GM19023 (cell line): ENCODE data around the gene ELOA.
"Not testable (repeated sequence)": the region's sequence is repeated elsewhere in the genome, so short reads cannot be mapped to it uniquely, and the experiment has no call there.

ENCODE experiments used
- ATAC-seq: cut with Tn5 transposase; IDR thresholded peaks from one replicate; pipeline ENCODE4 v1.9.1; 2021; ENCODE audit warnings: mild to moderate bottlenecking, moderate library complexity; ENCODE audit not compliant: unreplicated experiment

The ELOA gene

DNA sequence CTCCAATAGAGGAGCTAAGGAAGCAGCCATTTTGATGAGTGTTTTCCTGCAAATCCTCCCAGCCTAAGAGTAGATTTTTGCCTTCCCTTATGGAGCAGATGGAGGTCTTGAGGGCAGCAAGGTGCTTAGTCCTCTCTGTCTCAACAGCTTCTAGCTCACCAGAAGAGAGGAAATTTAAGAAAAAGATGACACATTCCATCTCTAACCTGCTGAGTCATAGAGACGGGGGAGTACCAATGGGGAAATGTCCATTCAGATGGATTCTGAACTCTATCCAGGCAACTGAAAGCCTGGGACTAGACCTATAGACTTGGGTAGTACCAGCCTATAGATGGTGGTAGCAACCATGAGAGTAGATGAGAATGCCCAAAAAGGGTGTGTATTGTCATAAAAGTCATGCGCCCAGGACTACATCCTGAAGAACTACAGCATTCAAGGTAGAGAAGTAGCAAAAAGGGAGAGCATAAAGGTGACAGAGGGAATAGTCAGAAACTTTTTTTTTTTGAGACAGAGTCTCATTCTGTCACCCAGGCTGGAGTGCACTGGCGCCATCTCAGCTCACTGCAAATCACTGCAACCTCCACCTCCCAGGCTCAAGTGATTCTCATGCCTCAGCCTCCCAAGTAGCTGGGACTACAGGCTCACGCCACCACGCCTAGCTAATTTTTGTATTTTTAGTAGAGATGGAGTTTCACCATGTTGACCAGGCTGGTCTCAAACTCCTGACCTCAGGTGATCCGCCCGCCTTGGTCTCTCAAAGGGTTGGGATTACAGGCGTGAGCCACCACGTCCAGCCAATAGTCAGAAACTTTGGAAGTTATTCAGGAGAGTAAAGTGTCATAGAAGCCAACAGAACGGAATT, 10.7 kb upstream of the ELOA start:
- ATAC-seq, result no peak

DNA sequence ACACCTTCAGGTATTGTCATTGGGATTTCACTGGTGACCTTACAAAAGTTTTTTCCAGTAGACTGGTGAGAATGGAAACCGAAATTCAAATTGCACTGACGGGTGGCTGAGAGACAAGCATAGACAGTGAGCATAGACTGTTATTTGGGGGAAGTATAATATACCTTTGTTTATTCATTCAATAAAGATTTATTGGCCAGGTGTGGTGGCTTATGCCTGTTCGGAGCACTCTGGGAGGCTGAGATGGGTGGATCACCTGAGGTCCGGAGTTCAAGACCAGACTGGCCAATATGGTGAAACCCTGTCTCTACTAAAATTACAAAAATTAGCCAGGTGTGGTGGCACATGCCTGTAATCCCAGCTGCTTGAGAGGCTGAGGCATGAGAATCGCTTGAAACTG, 10.0 kb upstream of the ELOA start:
- not testable (repeated sequence) for ATAC-seq

DNA sequence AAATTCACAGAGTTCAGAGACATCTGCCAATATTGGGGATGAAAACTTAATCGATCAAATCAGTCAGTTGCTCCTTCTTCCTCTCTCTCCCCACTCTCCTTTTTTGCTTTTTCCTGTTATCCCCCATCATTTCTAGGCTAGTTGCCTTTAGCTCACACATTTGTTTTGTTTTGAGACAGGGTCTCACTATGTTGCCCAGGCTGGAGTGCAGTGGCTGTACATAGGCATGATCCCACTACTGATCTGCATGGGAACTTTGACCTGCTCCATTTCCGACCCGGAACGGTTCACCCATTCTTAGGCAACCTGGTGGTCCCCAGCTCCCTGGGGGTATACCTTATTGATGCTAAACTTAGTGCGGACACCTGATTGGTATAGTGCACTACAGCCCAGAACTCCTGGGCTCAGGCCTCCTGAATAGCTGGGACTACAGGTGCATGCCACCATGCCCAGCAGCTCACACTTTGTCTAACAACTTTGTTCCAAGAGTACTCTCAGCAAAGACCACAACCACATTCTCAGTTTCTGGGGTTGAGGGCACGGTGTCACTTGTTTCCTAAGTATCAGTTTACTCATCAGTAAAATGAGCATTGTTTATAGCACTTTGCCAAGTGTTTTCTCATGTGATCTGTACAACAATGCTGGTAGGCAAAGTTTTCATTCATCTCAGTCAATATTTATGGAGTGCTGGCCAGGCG, 6.7 kb upstream of the ELOA start:
- no peak for ATAC-seq

DNA sequence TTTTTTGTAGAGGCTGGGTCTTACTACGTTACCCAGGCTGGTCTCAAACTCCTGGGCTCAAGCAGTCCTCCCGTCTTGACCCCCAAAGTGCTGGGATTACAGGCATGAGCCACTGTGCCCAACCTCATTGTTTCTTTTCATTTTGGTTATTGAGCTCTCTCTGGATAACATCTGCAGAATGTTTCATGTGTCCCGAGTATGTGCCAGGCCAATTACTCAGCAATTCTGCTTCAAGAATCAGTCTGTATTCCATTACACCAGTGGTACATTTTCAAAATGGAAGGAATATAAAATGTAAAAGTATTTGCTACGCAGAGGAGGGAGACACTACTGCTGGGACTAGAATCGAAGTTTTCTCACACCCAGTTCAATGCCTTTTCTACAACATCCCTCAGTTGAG, 1.7 kb upstream of the ELOA start:
- no peak for ATAC-seq

DNA sequence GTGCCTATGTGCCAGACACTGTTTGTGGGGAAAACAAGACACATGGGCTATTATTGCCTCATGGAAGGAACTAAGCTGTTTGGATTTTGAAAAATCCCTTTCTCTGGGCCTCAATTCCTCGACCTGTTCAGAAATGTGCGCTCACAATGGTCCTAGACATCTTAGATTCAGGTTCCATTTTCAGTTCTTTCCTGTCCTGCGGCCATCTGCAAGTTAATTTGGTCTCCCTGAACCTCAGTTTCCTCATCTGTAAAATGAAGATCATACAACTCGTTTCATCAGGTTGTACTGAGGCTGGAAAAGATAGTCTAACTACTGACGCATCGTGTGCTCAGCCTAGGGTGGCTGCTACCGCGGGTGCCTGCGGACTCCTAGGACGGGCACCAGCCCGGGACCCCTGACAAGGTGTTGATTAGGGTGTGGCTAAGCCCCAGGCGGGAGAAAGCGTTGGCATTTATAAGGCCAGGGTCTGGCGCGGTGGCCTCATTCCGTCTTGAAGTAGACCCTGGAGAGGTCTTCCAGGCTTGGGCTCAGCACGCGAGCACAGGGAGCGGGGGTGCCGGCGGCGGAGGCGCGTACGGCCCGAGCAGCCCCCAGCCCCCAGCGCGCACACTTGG, 493 bp upstream of the ELOA start:
- peak; percentile 21 for ATAC-seq

DNA sequence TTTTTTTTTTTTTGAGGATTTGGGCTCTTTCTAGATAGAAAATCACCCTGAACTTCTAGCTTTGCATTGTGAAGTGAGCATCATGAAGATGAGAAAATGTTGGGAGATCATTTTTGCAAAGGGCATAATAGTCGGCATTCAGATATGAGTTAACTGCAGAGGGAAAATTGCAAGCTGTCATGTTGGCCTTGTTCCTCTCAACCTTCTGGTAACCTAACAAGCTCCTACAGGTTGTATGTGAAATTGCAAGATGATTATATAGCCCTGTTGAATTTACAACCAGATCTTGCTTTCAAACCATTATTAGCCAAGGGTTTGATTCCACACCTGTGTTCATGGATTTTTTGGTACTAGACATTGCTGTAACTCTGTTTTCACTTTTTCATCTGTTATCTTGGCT, 2.2 kb downstream of the ELOA start:
- no peak for ATAC-seq

DNA sequence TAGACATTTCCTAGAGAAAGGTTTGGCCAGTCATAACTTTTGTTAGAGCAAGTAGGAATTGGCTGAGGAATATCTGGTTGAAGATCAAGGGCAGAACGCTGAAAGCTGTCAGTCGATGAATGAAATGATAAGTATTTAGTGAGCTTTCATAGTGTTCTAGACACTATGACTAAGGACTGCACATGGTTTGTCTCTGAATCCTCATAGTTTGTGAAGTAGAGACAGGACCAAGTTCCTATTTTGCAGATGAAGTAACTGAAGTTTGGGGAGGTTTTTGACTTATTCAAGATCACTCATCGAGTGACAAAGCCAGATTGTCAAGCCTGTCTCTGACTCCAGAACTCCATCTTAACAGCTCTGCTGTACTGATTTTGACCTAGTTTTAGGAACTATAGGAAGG, 4.7 kb downstream of the ELOA start:
- no peak for ATAC-seq

DNA sequence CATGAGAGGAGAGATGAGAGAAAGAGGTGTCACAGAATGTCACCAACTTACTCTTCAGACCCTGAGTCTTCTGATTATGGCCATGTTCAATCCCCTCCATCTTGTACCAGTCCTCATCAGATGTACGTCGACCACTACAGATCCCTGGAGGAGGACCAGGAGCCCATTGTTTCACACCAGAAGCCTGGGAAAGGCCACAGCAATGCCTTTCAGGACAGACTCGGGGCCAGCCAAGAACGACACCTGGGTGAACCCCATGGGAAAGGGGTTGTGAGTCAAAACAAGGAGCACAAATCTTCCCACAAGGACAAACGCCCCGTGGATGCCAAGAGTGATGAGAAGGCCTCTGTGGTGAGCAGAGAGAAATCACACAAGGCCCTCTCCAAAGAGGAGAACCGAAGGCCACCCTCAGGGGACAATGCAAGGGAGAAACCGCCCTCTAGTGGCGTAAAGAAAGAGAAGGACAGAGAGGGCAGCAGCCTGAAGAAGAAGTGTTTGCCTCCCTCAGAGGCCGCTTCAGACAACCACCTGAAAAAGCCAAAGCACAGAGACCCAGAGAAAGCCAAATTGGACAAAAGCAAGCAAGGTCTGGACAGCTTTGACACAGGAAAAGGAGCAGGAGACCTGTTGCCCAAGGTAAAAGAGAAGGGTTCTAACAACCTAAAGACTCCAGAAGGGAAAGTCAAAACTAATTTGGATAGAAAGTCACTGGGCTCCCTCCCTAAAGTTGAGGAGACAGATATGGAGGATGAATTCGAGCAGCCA, 8.0 kb downstream of the ELOA start:
- no peak for ATAC-seq

DNA sequence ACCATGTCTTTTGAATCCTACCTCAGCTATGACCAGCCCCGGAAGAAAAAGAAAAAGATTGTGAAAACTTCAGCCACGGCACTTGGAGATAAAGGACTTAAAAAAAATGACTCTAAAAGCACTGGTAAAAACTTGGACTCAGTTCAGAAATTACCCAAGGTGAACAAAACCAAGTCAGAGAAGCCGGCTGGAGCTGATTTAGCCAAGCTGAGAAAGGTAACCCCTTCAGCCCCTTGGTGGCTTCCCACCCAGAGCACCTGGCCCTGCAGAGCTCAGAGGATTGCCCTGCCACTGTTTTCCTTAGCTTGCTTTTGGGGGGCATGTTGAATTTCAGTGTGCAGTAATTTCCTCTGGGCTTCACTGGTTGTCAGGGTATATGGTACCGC, 8.5 kb downstream of the ELOA start:
- no peak for ATAC-seq

DNA sequence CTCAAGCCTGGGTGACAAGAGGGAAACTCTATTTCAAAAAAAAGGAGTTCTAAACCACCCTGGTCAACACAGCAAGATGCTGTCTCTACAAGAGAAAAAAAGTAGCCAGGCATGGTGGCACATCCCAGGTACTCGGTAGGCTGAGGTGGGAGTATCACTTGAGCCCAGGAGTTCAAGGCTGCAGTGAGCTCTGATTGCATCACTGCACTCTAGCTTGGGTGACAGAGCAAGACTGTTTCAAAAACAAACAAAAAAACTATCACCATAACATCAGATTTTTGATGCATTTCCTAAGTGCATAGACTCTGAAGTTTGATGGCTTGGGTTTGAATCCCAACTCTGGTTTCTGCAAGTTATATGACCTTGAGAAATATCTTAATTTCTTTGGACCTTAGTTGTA, 9.6 kb downstream of the ELOA start:
- no peak for ATAC-seq

DNA sequence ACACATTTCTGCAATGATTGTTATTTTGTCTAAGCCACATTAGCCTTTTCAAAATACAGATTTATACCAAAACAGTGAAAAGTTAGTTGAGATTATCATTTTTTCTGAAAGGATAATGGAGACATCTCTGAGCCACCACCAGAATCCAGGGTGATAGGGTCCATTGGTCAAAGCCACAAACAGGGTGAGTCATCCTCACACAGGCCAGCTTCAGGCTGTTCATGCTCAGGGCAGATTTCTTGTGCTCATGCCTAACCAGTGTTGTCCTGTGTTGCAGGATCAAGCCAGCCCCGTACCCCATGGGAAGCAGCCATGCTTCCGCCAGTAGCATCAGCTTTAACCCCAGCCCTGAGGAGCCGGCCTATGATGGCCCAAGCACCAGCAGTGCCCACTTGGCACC, 13.4 kb downstream of the ELOA start:
- ATAC-seq, result no peak

DNA sequence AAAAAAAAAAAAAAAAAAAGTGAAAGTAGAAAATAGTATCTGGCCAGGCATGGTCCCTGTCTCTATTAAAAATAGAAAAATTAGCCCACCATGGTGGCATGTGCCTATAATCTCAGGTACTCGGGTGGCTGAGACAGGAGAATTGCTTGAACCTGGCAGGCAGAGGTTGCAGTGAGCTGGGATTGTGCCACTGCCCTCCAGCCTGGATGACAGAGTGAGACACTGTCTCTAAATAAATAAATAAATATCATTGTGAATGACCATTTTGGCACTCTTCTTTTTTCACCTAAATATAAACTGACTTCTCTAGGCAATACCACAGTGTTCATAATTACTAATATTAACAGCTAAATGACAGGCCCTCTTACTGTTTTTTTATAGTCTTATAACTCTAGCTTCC, 14.5 kb downstream of the ELOA start:
- no peak for ATAC-seq

DNA sequence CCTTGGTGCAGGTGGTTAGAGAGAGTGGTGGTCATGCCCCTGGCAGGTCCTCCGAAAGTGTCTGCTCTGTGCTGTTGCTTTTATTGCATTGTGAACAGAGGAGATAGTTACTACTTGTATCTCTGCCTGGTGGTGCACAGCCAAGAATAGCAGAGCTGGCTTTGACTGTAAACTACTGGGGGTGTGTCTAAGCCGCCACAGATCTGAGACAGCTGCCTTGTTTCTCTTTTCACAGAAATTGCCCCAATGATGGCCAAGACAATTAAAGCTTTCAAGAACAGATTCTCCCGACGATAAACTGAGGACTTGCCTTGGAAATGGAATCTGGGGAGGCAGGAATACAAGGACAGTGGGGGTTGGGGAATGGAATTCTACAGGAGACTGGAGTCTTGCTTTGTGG, 16.0 kb downstream of the ELOA start:
- ATAC-seq, result no peak

DNA sequence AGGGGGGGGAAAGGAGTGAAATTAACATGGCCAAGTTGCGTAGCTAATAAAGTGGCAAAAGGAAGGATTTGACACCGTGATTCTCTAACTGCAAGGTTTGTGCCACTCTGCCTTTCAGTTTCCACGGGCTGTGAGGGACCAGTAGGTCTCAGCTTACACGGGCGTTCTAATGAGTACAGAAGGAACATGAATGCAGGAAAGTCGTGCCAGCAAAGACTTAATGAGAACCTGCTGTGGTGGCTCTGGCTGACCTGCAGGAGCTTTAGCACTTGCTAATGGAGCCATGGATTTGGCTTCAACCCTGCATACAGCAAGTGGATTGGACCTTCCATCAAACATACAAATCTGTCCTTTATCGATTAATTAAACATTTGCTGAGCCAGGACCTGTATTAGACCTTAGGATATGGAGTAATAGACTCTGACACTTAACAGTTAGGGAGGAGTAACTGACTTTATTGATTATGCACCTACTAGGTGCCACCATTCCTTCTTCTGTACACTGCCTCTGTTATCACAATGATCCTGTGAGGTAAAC, 19.8 kb downstream of the ELOA start:
- no peak for ATAC-seq

DNA sequence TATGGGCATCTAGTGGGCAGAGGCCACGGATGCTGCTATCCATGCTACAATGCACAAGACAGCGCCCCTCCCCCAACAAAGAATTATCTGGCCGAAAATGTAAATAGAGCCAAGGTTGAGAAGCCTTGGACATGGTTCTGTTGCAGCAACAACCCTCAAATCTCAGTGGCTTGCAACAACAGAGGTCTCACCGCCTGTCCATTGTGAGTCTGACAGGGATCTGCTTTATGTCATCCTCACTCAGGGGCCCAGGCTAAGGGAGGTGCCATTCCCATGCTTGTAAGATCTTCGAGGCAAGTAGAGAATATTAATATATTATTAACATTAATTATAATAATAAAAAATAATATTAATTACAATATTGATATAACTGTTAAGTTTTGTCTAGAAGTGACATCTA, 25.5 kb downstream of the ELOA start:
- ATAC-seq, result no peak

DNA sequence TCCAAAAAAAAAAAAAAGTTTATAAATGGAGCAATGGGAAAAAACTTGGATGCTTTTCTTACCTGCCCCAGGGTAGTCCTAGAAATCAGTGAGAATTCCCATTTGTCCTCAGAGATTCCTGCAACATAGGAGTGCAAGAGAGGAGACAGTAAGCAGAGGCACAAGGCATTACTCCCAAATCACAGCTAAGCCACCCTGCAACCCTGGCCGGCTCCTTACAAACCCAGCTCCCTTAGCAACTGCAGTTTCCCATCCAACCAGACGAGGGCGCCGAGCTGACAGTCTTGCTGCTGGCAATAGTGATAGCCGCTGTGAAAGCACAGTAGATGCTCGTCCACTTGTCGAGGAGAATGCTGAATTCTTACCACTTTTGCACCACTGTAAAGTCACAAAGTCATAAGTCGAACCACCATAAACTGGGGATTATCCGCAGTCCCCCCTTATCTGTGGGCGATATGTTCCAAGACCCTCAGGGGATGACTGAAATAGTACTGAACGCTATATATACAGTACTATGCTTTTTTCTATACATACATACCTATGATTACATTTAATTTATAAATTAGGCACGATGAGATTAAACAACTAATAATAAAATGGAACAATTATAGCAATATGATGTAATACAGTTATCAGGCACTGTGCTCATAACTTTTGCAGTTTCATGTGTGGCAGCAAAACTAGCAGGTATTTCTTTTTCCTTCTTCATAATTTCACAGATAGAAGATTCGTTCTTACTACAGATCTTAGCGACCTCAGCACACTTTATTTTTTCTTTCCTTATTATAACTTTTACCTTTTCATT, 29.0 kb downstream of the ELOA start:
- ATAC-seq, result no peak

DNA sequence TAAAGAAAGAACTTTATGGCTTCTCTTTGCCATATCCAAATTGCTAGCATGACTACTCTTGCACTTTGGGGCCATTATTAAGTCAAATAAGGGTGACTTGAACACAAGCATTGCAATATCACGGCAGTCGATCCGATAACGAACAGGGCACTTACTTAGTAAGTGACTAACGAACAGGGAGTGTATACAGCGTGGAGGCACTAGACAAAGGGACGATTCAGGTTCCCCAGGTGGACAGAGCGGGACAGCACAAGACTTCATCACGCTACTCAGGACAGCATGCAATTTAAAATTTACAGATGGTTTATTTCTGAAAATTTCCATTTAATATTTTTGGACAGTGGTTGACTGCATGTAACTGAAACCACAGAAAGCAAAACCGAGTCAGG, 29.6 kb downstream of the ELOA start:
- ATAC-seq, result no peak

DNA sequence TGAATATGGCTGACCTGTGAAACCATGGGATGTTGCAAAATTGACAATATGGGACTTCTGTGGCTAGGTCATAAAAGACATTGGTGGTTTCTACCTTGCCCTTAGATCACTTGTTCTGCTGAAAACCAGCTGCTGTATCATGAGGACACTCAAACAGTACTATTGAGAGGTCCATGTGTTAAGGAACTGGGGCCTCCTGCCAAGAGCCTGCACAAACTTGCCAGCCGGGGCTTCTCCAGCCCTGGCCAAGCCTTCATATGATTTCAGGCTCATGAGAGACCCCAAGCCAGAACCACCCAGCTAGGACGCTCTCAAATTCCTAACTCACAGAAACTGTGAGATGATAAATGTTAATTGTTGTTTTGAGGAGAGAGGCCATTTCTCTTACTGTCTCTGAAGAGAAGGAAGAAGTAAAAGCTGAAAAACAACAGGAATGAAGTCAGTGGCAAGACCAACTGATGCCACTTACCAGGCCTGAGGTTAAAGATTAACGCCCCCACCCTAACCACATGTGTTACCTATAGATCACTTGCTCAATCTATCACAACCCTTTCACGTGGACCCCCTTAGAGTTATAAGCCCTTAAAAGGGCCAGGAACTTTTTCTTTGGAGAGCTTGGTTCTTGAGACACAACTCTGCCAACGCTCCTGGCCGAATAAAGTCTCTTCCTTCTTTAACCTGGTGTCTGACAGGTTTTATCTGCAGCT, 31.1 kb downstream of the ELOA start:
- no peak for ATAC-seq

DNA sequence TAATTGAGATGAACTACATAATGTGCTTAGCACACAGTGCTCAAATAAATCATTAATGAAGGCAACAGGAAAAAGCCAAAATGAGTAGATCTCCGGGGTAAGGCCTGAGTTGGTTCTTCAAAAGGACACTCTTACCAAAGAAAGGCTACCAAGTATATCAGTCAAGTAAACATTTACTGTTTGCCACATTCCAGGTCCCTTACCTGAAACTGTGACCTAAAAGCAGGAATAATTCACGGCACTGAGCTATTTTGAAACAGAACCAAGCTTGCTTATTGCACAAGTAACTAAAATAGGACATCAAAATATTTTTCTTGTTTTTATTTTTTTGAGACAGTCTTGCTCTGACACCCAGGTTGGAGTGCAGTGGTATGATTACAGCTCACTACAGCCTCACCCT, 32.9 kb downstream of the ELOA start:
- no peak for ATAC-seq
